ENCODE data around the gene MATN1.

MATN1 gene

DNA sequence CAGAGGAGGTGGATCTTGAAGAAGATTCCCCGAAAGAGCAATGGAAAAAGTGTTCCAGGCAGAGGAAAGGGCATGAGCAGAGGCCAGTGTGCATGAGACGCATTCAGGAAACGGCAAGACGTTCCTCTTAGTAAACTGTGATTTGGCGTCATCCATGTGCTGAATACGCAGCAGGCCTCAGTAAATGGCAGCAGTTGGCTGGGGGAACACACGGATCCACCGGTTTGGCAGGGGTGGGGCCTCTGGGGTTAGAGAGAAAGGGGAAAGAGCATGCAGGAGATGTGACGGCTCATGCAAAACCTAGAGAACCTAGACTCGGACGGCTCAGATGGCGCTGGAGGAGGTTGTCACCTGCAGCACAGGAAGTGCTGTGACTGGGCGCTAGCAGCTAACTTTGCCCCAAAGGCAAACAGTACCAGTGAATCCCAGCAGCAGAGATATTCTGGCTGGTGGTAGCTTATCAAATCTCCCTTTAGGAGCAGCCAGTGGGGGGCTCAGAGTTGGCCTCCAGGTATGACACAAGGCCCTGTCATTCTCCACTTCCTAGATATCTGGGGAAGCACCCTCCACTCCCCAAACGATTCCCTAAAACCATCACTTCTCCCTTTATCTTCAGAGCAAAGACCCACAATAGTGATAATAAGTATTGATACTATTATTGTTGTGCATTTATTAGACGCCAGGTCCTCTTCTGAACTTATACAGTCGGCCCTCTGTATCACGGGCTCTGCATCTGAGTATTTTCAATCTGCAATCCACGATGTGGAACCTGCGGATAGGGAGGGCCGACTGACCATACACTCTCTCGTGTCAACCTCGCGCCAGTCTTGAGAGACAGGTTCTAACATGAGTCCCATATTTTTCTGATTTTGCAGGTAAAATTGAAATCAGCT, 26.6 kb upstream of the MATN1 start:
- TF ChIP-seq, protein P1, sequence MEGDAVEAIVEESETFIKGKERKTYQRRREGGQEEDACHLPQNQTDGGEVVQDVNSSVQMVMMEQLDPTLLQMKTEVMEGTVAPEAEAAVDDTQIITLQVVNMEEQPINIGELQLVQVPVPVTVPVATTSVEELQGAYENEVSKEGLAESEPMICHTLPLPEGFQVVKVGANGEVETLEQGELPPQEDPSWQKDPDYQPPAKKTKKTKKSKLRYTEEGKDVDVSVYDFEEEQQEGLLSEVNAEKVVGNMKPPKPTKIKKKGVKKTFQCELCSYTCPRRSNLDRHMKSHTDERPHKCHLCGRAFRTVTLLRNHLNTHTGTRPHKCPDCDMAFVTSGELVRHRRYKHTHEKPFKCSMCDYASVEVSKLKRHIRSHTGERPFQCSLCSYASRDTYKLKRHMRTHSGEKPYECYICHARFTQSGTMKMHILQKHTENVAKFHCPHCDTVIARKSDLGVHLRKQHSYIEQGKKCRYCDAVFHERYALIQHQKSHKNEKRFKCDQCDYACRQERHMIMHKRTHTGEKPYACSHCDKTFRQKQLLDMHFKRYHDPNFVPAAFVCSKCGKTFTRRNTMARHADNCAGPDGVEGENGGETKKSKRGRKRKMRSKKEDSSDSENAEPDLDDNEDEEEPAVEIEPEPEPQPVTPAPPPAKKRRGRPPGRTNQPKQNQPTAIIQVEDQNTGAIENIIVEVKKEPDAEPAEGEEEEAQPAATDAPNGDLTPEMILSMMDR (IDR thresholded peaks at IDR 0.05), result no peak

DNA sequence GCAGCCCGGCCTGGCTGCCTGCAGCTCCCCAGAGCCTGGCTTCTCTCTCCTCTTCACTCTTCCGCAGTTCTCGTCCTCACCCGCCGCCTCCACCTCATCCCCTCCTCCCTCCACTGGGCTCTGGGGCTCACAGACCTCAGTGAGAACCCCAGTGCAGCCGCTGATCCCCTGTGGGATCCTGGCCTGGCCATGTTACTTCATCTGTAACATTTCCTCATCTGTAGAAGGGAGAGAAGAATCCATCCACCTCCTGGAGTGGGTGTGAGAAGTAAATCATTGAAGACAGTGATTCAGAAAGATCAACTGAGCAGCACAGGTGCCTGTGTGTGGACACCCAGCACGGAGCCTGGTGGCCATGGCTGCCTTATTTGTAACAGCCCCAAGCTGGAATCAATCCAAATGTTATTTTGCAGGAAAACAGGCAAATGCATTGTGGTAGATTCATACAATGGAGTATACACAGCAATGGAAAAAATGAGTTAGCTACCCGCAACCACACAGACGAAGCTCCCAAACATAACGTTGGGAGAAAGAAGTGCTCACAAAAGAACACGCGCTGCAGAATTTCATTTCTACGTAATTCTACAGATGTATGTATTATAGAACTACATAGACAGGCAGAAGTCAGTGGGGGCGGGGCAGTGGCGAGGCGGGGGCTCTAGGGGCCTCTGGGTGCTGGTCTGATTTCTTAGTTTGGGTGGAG, 25.5 kb upstream of the MATN1 start:
- TF ChIP-seq, protein P1 (IDR thresholded peaks at IDR 0.05), result no peak

DNA sequence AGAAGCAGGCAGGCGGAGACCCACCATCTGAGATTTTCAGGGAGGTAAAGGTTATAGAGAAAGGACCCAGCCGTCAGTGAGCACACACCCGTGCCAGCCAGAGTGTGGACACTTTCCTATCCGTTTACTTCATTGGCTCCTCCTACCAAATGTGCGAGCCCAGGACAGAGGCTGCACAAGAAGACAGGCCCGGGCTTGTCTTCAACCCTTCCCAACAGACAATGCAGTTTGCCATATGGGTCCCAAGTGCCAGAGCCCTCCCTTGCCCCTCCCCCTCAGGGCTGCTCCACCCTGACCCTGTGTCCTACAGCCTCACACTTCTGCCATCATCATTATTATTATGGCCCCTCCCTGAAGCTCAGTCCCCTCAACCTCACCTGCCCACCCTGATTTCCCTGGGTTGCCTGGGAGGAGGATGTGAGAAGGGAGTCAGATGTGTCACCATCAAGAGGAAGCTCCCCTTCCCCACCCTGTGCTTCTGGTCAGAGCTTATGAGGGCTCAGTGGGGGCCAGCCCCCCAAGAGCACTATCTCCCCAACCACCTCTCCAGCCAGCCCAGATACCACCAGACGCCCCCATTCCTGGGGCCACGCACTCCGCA, 24.8 kb upstream of the MATN1 start:
- TF ChIP-seq, protein P1 (IDR thresholded peaks at IDR 0.05), result no peak

DNA sequence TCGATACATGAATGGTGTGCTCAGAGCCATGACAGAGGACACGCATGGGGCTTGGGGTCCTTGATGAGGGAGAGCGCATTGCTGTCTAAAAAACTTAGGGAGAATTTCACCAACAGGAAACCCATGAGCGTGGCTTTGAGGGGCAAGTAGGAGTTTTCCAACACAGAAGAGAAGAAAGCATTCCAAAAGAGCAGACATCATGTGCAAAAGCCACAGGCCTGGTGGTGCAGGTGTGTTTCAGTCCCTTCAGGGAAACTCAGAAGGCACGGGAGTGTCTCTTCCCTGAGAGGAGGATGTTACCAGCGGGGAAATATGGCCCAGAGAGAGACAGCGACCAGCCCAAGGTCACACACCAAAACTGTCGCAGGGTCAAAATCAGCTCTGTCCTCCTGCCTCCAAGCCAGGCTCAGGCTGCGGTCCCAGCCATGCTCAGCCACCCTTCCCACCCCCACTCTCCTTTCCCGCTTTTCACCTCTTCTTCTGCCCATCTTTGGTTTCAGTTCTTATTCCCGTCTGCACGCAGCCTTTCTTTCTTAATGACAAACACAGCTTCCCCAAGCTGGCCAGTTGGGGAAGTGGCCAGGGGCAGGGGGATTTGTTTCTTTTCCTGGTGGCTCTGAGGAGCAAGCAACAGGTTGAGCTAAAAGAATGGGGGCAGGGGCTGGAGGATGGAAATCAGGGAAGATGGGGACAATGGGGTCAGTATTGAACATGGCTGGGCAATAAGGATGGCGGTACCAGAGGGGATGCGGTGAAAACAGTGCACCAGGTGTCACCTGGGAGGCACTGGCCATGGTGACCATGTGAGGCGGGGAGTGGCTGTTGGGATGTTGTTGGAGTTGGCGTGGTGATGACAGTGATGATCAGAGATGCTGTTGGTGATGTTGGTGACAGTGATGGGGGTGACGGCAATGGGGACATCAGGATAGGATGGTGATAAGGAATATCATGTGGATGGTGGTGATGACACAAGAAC, 23.9 kb upstream of the MATN1 start:
- TF ChIP-seq, protein P1 (IDR thresholded peaks at IDR 0.05), result no peak

DNA sequence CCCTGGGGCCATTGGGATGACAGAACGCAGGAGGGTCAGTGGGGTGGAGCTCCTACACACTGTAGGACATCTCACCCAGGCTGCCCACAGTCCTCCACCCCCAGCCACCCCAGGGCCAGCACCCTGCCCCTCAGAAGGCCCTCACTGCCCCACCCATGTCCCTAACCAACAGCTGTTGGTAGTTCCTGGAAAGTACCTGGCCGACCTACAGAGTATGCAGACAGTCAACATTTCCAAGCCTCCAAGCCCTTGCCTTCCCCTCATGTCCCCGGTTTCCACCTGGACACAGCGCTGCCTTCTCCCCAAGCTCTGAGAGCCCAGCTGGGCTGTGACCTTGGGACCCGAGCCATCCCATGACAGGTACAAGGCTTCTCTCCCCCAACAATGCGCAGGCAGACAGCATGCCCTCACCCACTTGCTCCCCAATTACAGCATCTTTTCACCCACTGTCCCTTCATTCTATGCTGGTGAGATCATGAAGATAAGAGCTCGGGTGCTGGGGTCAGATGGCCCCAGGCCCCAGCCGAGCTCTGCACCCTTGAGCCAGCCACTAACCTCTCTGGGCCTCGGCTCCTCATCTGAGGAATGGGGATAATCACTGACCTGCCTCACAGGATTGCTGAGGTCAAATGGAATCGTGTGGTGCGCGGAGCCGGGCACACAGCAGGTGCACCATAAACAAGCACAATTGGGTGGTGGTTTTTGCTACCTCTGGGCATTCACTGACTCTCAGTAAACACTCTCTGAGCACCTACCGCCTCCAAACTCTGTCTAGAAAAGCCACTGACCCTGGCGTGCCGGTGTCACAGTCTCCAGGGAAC, 23.0 kb upstream of the MATN1 start:
- TF ChIP-seq, protein P1 (IDR thresholded peaks at IDR 0.05), result no peak

DNA sequence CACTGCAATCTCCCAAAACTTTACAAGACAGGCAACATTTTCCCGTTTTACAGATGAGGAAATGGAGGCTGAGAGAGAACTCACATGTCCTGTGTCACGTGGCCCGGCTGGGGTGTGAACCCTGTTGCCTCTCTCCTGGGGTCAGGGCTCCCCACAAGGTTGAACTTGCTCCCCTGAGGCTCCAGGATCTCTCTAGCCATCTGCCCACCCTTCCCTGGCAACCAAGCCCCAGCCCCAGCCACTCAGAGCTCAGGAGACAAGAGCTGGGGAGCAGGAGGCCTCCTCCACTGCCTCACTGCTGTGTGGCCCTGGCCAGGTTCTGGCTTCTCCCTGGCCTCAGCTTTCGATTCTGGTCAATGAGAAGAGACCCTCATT, 22.4 kb upstream of the MATN1 start:
- TF ChIP-seq, protein P1 (IDR thresholded peaks at IDR 0.05), result no peak

Data from LNCAP (cell line).